Choroid plexus epithelial cell (primary cell): Measurements from ENCODE around the gene LIMS2.

Experiments
- DNase-seq: peaks from one replicate; pipeline ENCODE4 v3.0.0-alpha.2; 2010; ENCODE audit warnings: low read depth
- H3K4me3 ChIP-seq: 2 replicates; pipeline ENCODE4 v1.5.1; 2011; ENCODE audit warnings: low read depth, mild to moderate bottlenecking, control low read depth, low read length, moderate library complexity
- TF ChIP-seq, protein P1 (sequence below): conservative IDR thresholded peaks from 2 replicates; pipeline ENCODE4 v1.5.1; 2011; ENCODE audit warnings: low read depth, mild to moderate bottlenecking, control low read depth, inconsistent platforms, low read length, moderate library complexity

Gene LIMS2

DNA sequence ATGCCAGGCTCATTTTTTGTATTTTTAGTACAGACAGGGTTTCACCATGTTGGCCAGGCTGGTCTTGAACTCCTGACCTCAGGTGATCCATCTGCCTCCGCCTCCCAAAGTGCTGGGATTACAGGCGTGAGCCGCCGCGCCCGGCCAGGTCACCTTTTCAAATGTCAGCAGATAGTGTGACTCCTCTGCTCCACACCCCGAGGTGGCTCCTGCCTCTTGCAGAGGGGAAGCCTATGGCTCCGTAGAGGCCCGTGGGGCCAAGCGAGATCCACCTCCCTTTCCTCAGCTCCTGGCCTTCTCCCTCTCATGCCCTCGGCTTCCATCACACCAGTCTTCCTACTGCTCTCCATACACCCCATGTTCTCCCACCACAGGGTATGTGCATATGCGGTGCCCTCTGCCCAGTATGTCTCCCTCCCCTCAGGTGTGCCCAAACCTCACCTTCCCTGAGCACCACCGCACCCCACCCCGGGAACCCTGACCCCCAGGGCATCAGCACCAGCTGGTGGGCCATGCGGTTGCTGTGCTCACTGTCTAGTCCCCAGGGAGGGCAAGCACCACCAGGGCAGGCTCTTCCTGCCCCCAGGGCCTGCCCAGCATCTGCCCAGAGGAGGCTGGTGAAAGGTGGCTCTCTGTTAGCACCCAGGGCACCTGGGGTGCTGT is 18.6 kb downstream of the LIMS2 start:
- DNase-seq = no peak
- H3K4me3 ChIP-seq = no peak overlapping the region
- TF ChIP-seq, protein P1, sequence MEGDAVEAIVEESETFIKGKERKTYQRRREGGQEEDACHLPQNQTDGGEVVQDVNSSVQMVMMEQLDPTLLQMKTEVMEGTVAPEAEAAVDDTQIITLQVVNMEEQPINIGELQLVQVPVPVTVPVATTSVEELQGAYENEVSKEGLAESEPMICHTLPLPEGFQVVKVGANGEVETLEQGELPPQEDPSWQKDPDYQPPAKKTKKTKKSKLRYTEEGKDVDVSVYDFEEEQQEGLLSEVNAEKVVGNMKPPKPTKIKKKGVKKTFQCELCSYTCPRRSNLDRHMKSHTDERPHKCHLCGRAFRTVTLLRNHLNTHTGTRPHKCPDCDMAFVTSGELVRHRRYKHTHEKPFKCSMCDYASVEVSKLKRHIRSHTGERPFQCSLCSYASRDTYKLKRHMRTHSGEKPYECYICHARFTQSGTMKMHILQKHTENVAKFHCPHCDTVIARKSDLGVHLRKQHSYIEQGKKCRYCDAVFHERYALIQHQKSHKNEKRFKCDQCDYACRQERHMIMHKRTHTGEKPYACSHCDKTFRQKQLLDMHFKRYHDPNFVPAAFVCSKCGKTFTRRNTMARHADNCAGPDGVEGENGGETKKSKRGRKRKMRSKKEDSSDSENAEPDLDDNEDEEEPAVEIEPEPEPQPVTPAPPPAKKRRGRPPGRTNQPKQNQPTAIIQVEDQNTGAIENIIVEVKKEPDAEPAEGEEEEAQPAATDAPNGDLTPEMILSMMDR = no peak

DNA sequence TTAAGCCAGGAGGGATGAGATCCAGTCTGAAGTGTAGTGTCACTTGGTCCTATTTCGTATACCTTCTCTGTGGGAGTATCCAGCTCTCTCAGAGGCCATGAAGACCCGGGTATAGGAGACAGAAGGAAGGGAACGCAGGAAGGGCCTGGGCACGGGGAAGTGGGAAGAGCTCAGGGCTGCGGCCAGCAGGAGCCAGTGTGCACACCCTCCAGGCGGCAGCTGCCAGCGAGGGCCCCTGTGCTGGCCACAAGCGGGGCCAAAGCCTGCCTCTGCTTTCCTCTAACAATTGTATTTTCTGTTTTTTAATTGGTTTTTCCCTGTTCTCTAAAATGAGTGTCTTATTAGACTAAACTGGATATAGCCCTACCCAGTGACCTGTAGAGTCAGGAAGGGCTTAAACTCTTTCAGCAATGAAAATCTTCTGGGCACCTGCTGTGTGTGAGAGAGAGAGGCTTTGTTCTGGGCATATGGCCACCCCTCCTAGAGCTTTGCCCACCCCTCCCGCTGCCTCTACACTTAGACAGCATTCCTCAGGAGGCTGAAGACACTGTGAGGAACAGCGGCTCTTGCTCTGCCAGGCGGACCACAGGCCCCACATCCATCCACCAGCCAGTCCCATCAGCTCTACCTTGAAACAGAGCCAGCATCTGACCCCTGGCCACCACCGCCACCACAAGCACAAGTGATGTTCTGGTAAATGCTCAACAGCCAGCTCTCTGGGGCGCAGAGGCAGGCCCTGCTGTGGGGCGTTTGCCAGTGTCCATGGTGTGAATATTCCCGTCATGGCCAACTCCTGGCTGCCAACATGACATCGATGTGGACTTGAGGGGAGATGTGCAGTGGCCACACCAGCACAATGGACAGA is 19.9 kb downstream of the LIMS2 start:
- TF ChIP-seq, protein P1 = no peak
- no peak for DNase-seq
- no peak overlapping the region for H3K4me3 ChIP-seq

DNA sequence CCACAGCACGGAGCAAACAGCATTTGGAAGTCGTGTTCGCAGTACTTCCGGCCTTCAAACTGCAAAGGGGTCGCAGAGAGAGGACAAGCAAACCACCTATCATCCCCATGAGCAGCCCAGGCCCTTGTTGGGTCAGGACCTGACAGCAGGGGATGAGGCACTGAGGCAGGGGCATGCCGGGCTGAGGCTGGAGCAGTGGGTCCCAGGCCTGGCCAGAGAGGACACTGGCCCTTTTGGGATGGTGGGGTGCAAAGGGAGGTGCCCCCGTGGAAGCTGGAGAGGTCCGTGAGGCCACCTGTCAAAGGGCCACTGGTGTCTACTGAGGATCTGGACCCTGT is 20.5 kb downstream of the LIMS2 start:
- no peak for DNase-seq
- H3K4me3 ChIP-seq = no peak overlapping the region
- TF ChIP-seq, protein P1 = no peak

DNA sequence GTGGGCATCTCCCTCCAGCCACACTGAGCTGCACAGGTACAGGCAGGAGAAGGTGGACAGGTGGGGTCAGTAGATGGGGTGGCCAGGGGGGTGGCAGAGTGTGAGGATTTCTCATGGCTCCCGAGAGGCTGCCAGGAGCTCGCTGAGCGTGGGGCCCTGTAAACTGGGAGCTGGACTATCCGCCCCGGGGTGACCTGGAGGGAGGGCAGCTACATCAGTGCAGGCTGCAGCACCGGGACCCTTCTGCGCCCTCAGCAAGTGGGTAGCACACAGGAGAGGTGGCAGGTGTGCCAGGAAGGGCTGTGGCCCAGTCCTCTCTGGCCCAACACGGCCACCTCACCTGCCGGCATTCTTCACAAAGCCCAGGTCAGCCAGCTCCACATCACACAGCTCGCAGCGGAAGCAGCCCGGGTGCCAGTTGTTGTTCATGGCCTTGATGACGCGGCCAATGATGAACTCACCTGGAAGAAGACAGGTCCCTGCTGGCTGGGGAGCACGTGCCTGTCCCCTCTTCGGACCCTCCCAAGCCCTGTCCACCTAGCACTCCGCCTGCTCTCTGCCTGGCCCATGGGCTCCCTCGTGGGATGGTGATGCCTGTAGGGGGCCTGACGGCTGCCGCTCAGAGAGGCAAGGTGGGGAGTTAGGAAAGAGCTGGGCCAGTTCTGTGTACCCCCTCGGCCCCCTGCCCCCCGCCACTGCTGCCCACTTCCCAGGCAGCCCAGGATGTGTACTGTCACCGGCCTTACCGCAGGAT is 21.1 kb downstream of the LIMS2 start:
- DNase-seq = no peak
- TF ChIP-seq, protein P1 = no peak
- H3K4me3 ChIP-seq = no peak overlapping the region

DNA sequence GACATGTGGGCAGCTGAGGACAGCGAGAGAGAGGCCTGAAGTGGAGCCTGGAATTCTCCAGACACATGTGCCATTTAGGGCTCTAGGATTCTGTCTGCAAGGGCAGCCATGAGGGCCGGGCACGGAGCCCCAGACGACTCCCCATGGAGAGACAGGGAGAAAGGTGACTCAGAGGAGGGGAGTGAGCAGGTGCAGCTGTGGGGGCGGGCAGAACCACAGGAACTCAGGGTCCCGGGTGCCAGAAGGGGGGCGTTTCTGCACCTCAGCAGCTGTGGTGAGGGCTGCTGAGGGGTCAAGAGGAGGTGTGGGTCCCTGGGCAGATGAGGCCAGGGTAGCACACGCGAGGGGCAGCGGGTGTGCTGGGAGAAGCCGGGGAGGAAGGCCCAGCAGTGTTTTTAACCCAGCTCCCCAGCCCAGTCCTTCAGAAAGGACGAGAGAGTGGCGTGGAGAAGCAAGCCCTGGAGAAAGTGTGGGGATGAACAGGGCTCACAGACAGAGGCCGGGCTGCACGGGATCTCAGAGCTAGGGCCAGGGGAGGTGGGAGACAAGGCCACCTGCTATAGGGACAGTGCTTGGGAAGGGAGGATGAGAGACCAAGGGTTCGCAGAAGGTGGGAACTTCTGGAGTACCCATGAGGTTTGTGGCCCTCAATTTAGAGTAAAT is 21.8 kb downstream of the LIMS2 start:
- TF ChIP-seq, protein P1 = no peak
- H3K4me3 ChIP-seq = no peak overlapping the region
- DNase-seq = no peak

DNA sequence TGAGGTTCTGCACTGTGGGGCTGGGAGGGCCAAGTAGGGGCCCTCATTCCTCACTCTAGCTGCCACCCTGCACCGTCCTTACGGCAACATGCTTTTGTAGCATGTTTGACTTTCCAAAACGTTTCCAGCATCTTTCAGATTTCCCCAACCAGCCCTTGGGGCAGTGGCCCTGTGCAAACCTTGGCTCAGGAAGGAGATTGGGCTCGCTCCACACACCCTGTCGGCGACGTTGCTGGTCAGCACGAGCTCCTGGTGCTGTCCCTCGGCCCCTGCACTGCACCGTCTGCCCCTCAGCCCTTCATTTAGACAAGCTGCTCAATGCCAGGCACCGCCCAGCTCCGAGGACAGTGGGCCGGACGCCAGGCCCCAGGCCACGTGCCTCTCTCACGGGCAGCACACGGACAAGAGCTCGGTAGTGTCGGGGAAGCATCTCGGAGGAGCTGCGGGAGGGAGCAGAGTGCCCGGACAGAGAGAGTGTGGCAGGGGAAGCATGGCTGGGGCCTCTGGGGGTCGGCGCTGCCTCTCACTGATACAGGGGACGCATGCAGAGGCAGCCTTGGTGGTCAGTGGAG is 22.5 kb downstream of the LIMS2 start:
- TF ChIP-seq, protein P1 = no peak
- DNase-seq = no peak

More for the DNA sequence above, 22.5 kb downstream of the LIMS2 start:
- H3K4me3 ChIP-seq = no peak overlapping the region
